ENCODE data around the gene NOC2L. TPM values are rescaled to one million over a fixed set of nuclear protein-coding genes. Genes with fewer than 3 reads are reported as not detected.

The NOC2L gene
- total RNA-seq, 1 donor from 2014 or later, result 42.5 TPM

GRCh38 chr1:932173-932510, 26.9 kb downstream of the NOC2L start:
- intact Hi-C loops (cut with DNase I), result no loop called here

GRCh38 chr1:931380-932172, 27.5 kb downstream of the NOC2L start:
- TF ChIP-seq CTCF (IDR thresholded peaks at IDR 0.05) (no peak), POLR2A (IDR thresholded peaks at IDR 0.05) (no peak), POLR2AphosphoS5 (IDR thresholded peaks at IDR 0.05; ENCODE audit: insufficient read depth in 1 of 2, low read depth in 1 of 2) (no peak)
- Histone ChIP-seq H3K27me3 (no peaks in the 10 kb centered on the region), H3K27ac (no peak overlapping the region), H3K4me1 (peaks cover 12% of the 10 kb centered on the region), H3K36me3 (no peaks in the 10 kb centered on the region), H3K4me3 (no peak overlapping the region), H3K9me3 (no peaks in the 10 kb centered on the region)
- intact Hi-C loops (cut with DNase I), result no loop called here
- no peak for DNase-seq (ENCODE audit: extremely low spot score in 2 of 2)

More at GRCh38 chr1:932173-932510, 26.9 kb downstream of the NOC2L start:
- no peaks in the 10 kb centered on the region for H3K36me3 ChIP-seq
- no peak overlapping the region for H3K27ac ChIP-seq
- H3K4me3 ChIP-seq, result no peak overlapping the region
- H3K9me3 ChIP-seq, result no peaks in the 10 kb centered on the region
- H3K27me3 ChIP-seq, result no peaks in the 10 kb centered on the region
- peaks cover 12% of the 10 kb centered on the region for H3K4me1 ChIP-seq
- DNase-seq (ENCODE audit: extremely low spot score in 2 of 2), result no peak
- TF ChIP-seq POLR2AphosphoS5 (IDR thresholded peaks at IDR 0.05; ENCODE audit: insufficient read depth in 1 of 2, low read depth in 1 of 2) (no peak), POLR2A (IDR thresholded peaks at IDR 0.05) (no peak)

GRCh38 chr1:930633-931138, 28.4 kb downstream of the NOC2L start:
- TF ChIP-seq CTCF (IDR thresholded peaks at IDR 0.05) (no peak), POLR2AphosphoS5 (IDR thresholded peaks at IDR 0.05; ENCODE audit: insufficient read depth in 1 of 2, low read depth in 1 of 2) (no peak), POLR2A (IDR thresholded peaks at IDR 0.05) (no peak)
- DNase-seq (ENCODE audit: extremely low spot score in 2 of 2), result no peak
- no peak overlapping the region for H3K4me3 ChIP-seq
- H3K9me3 ChIP-seq, result no peaks in the 10 kb centered on the region
- peaks cover 3% of the 10 kb centered on the region for H3K27me3 ChIP-seq
- no peaks in the 10 kb centered on the region for H3K36me3 ChIP-seq
- peaks cover 12% of the 10 kb centered on the region for H3K4me1 ChIP-seq
- intact Hi-C loops (cut with DNase I), result no loop called here
- H3K27ac ChIP-seq, result no peak overlapping the region

- Histone ChIP-seq H3K27me3 (peaks cover 4% of the 10 kb centered on the region), H3K9me3 (no peaks in the 10 kb centered on the region), H3K27ac (no peak overlapping the region), H3K4me1 (peaks cover 12% of the 10 kb centered on the region), H3K4me3 (no peak overlapping the region), H3K36me3 (no peaks in the 10 kb centered on the region)
- no peak for DNase-seq (ENCODE audit: extremely low spot score in 2 of 2)
- TF ChIP-seq CTCF (IDR thresholded peaks at IDR 0.05) (no peak), POLR2AphosphoS5 (IDR thresholded peaks at IDR 0.05; ENCODE audit: insufficient read depth in 1 of 2, low read depth in 1 of 2) (no peak), POLR2A (IDR thresholded peaks at IDR 0.05) (no peak)
- intact Hi-C loops (cut with DNase I), result no loop called here
These were observed 29.1 kb downstream of the NOC2L start for GRCh38 chr1:929712-930632.

- intact Hi-C loops (cut with DNase I), result no loop called here
- TF ChIP-seq POLR2A (IDR thresholded peaks at IDR 0.05), result no peak
- TF ChIP-seq CTCF (IDR thresholded peaks at IDR 0.05), result no peak
- H3K27ac ChIP-seq, result no peak overlapping the region
- peaks cover 4% of the 10 kb centered on the region for H3K27me3 ChIP-seq
- no peak for DNase-seq (ENCODE audit: extremely low spot score in 2 of 2)
- H3K9me3 ChIP-seq, result no peaks in the 10 kb centered on the region
- H3K4me1 ChIP-seq, result peaks cover 16% of the 10 kb centered on the region
- H3K36me3 ChIP-seq, result no peaks in the 10 kb centered on the region
- H3K4me3 ChIP-seq, result no peak overlapping the region
These were observed 30.0 kb downstream of the NOC2L start for GRCh38 chr1:928825-929661.

Data from vagina (tissue), 2 donors.